ENCODE data around the gene LSS.
"Not testable (repeated sequence)": the region's sequence is repeated elsewhere in the genome, so short reads cannot be mapped to it uniquely, and the experiment has no call there.

LSS gene

GRCh38 chr21:46189213-46189958 lies 39.2 kb downstream of the LSS start:
- Histone ChIP-seq H3K4me1 (ENCODE audit: insufficient read depth, low read length) (peaks cover 25% of the 10 kb centered on the region; the same call in 1 of the 2 replicates), H3K27me3 (ENCODE audit: insufficient read depth, low read length) (no peaks in the 10 kb centered on the region), H3K36me3 (ENCODE audit: insufficient read depth, low read length) (peaks cover 51% of the 10 kb centered on the region), H3K9ac (ENCODE audit: low read depth, low read length) (no peak overlapping the region), H3K4me3 (ENCODE audit: low read length) (no peak overlapping the region), H3K9me3 (ENCODE audit: insufficient read depth, low read depth, low read length) (no peaks in the 10 kb centered on the region), H3K27ac (ENCODE audit: low read depth, low read length) (0 out of 2 replicates have a peak overlapping the region, but pooled peaks have one; percentile 8)
- 83% methylated on average over 9 of the region's 9 CpGs for WGBS

DNA sequence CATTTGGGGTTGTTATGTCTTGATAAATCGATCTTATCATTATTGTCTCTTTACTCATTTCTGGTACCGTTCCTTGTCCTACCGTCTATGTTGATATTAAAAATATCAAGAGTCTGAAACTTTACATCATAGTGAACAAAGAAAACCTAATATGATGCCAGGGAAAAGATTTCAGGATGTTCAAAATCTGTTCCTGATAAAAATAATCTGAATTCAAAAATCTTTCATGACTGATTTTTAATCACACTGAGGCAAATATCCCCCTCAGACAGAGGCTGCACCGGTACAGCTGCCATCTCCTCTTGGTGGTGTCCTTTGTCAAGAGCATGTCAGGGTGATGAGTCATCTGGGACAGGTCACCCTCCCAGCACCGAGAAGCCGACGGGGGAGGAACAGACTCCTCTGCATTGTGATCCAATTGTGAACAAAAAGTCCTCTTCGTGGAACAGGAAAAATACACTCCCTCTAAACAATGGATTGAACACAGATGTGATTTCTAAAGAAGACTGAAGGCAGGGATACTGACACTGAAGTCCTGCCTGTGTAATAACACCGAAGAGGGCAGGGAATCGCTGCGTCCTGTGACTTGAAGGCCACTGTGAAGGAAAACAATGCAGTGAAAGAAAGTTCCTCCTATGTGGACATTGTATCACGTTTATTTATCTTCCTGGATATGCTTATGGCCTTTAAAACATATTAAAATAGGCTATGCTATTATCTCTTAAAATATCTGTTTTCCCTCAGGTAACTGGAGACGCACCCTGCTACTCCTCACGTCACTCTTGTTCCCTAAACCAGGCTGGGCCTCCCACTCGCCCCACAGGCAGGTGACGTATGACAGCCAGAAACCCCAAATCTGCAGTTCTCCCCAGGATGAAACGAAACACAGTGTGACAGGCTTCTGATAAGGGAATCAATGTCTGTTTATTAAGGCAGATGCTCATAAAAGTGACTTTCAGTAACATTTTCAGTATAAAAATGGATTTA lies 40.1 kb downstream of the LSS start:
- Histone ChIP-seq H3K9ac (ENCODE audit: low read depth, low read length) (no peak overlapping the region; the same call in 1 of the 2 replicates), H3K36me3 (ENCODE audit: insufficient read depth, low read length) (peaks cover 43% of the 10 kb centered on the region), H3K27ac (ENCODE audit: low read depth, low read length) (peak overlapping the region; percentile 38; the same call in 1 of the 2 replicates), H3K27me3 (ENCODE audit: insufficient read depth, low read length) (no peaks in the 10 kb centered on the region), H3K4me1 (ENCODE audit: insufficient read depth, low read length) (peaks cover 25% of the 10 kb centered on the region; the same call in 1 of the 2 replicates), H3K9me3 (ENCODE audit: insufficient read depth, low read depth, low read length) (no peaks in the 10 kb centered on the region), H3K4me3 (ENCODE audit: low read length) (no peak overlapping the region)
- WGBS, result 64% methylated on average over 13 of the region's 17 CpGs

GRCh38 chr21:46187814-46188213 lies 40.8 kb downstream of the LSS start:
- Histone ChIP-seq H3K9ac (ENCODE audit: low read depth, low read length) (no peak overlapping the region; the same call in 1 of the 2 replicates), H3K36me3 (ENCODE audit: insufficient read depth, low read length) (peaks cover 36% of the 10 kb centered on the region), H3K4me1 (ENCODE audit: insufficient read depth, low read length) (peaks cover 25% of the 10 kb centered on the region; the same call in 1 of the 2 replicates), H3K27ac (ENCODE audit: low read depth, low read length) (peak overlapping the region; percentile 36; the same call in 1 of the 2 replicates), H3K9me3 (ENCODE audit: insufficient read depth, low read depth, low read length) (no peaks in the 10 kb centered on the region), H3K4me3 (ENCODE audit: low read length) (no peak overlapping the region), H3K27me3 (ENCODE audit: insufficient read depth, low read length) (no peaks in the 10 kb centered on the region)
- 93% methylated on average over 7 of the region's 7 CpGs for WGBS

DNA sequence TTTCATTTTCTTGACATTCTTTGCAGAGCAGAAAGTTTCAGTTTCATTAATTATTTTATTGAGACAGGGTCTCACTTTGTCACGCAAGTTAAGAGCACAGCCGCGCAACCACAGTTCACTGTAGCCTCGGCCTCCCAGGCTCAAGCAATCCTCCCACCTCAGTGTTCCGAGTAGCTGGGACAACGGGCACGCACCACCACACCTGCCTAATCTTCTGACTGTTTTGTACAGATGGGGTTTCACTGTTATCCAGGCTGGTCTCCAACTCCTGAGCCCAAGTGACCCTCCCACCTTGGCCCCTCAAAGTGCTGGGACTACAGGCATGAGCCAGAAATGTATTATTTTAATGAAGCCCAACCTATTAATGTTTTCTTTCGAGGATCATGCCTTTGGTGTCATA lies 41.3 kb downstream of the LSS start:
- Histone ChIP-seq H3K9me3 (ENCODE audit: insufficient read depth, low read depth, low read length) (no peaks in the 10 kb centered on the region), H3K4me3 (ENCODE audit: low read length) (no peak overlapping the region), H3K27me3 (ENCODE audit: insufficient read depth, low read length) (no peaks in the 10 kb centered on the region), H3K27ac (ENCODE audit: low read depth, low read length) (no peak overlapping the region), H3K9ac (ENCODE audit: low read depth, low read length) (no peak overlapping the region), H3K4me1 (ENCODE audit: insufficient read depth, low read length) (peaks cover 25% of the 10 kb centered on the region; the same call in 1 of the 2 replicates), H3K36me3 (ENCODE audit: insufficient read depth, low read length) (peaks cover 31% of the 10 kb centered on the region)
- WGBS, result 93% methylated on average over 8 of the region's 8 CpGs

GRCh38 chr21:46185716-46186115 lies 42.9 kb downstream of the LSS start:
- H3K27me3 ChIP-seq (ENCODE audit: insufficient read depth, low read length), result no peaks in the 10 kb centered on the region
- H3K4me3 ChIP-seq (ENCODE audit: low read length), result no peak overlapping the region
- peaks cover 27% of the 10 kb centered on the region; the same call in 1 of the 2 replicates for H3K4me1 ChIP-seq (ENCODE audit: insufficient read depth, low read length)
- H3K27ac ChIP-seq (ENCODE audit: low read depth, low read length), result no peak overlapping the region
- H3K9me3 ChIP-seq (ENCODE audit: insufficient read depth, low read depth, low read length), result no peaks in the 10 kb centered on the region
- H3K9ac ChIP-seq (ENCODE audit: low read depth, low read length), result no peak overlapping the region
- H3K36me3 ChIP-seq (ENCODE audit: insufficient read depth, low read length), result peaks cover 21% of the 10 kb centered on the region; the same call in 1 of the 2 replicates
- 93% methylated on average over 6 of the region's 7 CpGs for WGBS

DNA sequence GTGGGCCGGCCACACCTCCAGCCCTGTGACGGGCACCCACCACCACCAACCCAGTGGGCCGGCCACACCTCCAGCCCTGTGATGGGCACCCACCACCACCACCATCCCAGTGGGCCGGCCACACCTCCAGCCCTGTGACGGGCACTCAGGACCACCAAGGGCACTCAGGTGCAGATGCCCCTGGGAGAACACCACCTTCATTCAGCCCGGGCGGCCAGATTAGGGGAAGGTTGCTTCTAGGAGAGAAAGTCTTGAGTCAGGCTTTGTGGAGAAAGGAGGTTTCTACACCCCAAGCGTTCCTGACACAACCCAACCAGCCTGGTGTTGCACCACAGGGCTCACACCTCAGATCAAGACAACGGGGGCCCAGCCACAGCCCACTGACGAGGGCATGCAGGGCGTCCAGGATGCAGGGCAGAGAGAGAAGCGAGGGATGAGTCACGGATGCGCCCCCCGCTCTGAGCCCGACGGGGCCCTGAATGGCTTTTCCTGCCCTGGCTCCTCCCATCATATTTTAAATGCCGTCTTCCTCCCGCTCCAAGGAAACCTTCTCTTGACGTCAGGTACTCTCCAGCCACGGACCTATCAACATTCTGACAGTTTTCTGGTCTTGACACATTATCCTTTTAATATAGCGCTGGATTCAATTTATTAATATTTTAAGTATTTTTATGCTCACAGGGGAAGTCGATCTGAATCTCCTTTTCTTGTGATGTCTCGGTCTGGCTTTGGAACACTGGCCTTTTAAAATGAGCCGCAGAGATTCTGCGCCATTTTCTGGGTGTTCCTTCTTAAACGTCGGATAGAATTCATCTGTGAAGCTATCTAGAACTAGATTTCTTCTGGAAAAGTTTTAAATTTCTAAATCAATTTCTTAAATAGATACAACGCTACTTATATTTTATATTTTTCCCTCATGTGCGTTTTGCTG lies 43.7 kb downstream of the LSS start:
- Histone ChIP-seq H3K36me3 (ENCODE audit: insufficient read depth, low read length) (peaks cover 12% of the 10 kb centered on the region; the same call in 1 of the 2 replicates), H3K27ac (ENCODE audit: low read depth, low read length) (peak overlapping the region; percentile 92), H3K9me3 (ENCODE audit: insufficient read depth, low read depth, low read length) (no peaks in the 10 kb centered on the region), H3K4me1 (ENCODE audit: insufficient read depth, low read length) (peaks cover 29% of the 10 kb centered on the region; the same call in 1 of the 2 replicates), H3K9ac (ENCODE audit: low read depth, low read length) (peak overlapping the region; percentile 77), H3K27me3 (ENCODE audit: insufficient read depth, low read length) (no peaks in the 10 kb centered on the region), H3K4me3 (ENCODE audit: low read length) (peak overlapping the region; percentile 100)
- 16% methylated on average over 27 of the region's 30 CpGs for WGBS

- peaks cover 12% of the 10 kb centered on the region; the same call in 1 of the 2 replicates for H3K36me3 ChIP-seq (ENCODE audit: insufficient read depth, low read length)
- H3K4me1 ChIP-seq (ENCODE audit: insufficient read depth, low read length), result peaks cover 25% of the 10 kb centered on the region; the same call in 1 of the 2 replicates
- H3K9me3 ChIP-seq (ENCODE audit: insufficient read depth, low read depth, low read length), result no peaks in the 10 kb centered on the region
- 2% methylated on average over 19 of the region's 24 CpGs for WGBS
- peak within 1 kb of the TSS; percentile 100 for H3K4me3 ChIP-seq (ENCODE audit: low read length)
- H3K27ac ChIP-seq (ENCODE audit: low read depth, low read length), result peak within 1 kb of the TSS; percentile 92
- peak within 1 kb of the TSS; percentile 77 for H3K9ac ChIP-seq (ENCODE audit: low read depth, low read length)
- H3K27me3 ChIP-seq (ENCODE audit: insufficient read depth, low read length), result no peaks in the 10 kb centered on the region
These were observed 44.5 kb downstream of the LSS start, which contains the start of gene SPATC1L for GRCh38 chr21:46183910-46184624. SPATC1L (minus strand) TSS chr21:46184459; CDS start chr21:46182816, 1,643 bp downstream.

DNA sequence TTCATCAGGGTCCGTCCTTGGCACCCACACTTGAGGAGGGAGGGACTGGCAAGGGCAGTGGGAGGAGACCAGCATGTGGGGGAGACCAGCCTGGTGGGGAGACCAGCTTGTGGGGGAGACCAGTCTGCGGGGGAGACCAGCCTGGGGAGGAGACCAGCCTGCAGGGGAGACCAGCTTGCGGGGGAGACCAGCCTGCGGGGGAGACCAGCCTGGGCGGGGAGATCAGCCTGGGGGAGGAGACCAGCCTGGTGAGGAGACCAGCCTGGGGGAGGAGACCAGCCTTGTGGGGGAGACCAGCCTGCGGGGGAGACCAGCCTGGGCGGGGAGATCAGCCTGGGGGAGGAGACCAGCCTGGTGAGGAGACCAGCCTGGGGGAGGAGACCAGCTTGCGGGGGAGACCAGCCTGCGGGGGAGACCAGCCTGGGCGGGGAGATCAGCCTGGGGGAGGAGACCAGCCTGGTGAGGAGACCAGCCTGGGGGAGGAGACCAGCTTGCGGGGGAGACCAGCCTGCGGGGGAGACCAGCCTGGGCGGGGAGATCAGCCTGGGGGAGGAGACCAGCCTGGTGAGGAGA lies 45.2 kb downstream of the LSS start:
- not testable (repeated sequence) for H3K9me3 ChIP-seq (ENCODE audit: insufficient read depth, low read depth, low read length); H3K9ac ChIP-seq (ENCODE audit: low read depth, low read length); H3K27ac ChIP-seq (ENCODE audit: low read depth, low read length); H3K27me3 ChIP-seq (ENCODE audit: insufficient read depth, low read length); H3K36me3 ChIP-seq (ENCODE audit: insufficient read depth, low read length)
- H3K4me3 ChIP-seq (ENCODE audit: low read length), result peak overlapping the region; percentile 100
- peaks cover 19% of the 10 kb centered on the region; the same call in 1 of the 2 replicates for H3K4me1 ChIP-seq (ENCODE audit: insufficient read depth, low read length)
- WGBS, result 83% methylated on average over 3 of the region's 13 CpGs

DNA sequence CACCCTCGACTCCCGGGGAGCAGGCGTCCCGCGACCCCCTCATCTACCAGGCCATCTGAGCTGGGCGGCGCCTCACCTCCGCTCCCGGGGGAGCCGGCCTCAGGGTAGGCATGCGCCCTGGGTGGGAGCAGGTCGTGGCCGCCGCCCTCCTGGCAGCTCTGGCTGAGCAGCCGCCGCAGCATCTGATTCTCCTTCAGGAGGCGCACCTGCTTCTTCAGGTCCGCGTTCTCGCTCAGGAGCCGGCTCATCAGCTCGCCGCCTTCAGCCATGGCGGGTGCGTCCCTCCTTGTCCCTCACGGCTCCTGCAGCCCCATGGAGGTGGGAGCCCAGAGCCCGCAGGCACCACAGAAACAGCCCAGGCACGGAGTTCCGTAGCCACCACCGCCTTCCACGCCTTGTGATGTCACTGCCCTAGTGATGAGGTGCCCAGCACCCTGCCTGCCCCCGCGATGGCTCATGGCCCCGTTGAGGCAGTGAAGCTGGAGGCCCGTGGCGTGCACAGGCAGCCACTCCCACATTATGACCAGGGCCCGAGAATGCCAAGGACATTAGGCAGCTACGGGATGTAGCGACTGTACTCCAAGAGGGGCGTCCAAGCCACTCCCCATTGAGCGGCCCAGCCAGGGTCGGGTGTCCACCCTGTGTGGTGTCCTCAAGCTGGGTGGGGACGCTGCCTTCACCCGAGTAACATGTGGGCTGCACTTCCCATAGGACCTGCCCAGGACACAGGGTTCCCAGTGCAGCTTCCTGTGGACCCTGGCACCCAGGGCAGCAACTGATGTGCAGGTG lies 45.8 kb downstream of the LSS start:
- Histone ChIP-seq H3K27ac (ENCODE audit: low read depth, low read length) (no peak overlapping the region), H3K4me1 (ENCODE audit: insufficient read depth, low read length) (peaks cover 12% of the 10 kb centered on the region; the same call in 1 of the 2 replicates), H3K4me3 (ENCODE audit: low read length) (peak overlapping the region; percentile 7; the same call in 1 of the 2 replicates), H3K27me3 (ENCODE audit: insufficient read depth, low read length) (no peaks in the 10 kb centered on the region), H3K9me3 (ENCODE audit: insufficient read depth, low read depth, low read length) (no peaks in the 10 kb centered on the region), H3K36me3 (ENCODE audit: insufficient read depth, low read length) (peaks cover 3% of the 10 kb centered on the region; the same call in 1 of the 2 replicates), H3K9ac (ENCODE audit: low read depth, low read length) (no peak overlapping the region)
- 92% methylated on average over 44 of the region's 44 CpGs for WGBS

Data from HUES64 (cell line).